Endothelial cell of umbilical vein (primary cell): ENCODE data around the gene GNAS-AS1. TPM values are rescaled to one million over a fixed set of nuclear protein-coding genes. Genes with fewer than 3 reads are reported as not detected.

ENCODE experiments used
- BruUV-seq: library from RNA; stranded (reverse); fragments of 400-500 nt; replicated peaks from 2 replicates; lab custom pipeline; 2021; lab: Mats Ljungman, UMichigan
- CTCF ChIA-PET: fragments of 300-600, 350-600 bp; sonication (Branson Sonifier 250); formaldehyde crosslinking; loops from one replicate; lab custom pipeline; 2021; ENCODE audit warnings: antibody characterized with exemption, inconsistent platforms; lab: Charles Lee
- POLR2A ChIA-PET: fragments of 300-600, 350-600 bp; sonication (Branson Sonifier 250); formaldehyde crosslinking; loops from one replicate; lab custom pipeline; 2021; ENCODE audit warnings: antibody characterized with exemption, inconsistent platforms; lab: Charles Lee
- DNase-seq: peaks from one replicate; pipeline ENCODE4 v3.0.0-alpha.2; 2011; ENCODE audit warnings: low read depth, low spot score
- FAIRE-seq: peaks from 2 replicates; lab custom pipeline; 2011; peaks lifted over from hg19 to GRCh38; lab: Jason Lieb, UNC
- H2AFZ ChIP-seq: 2 replicates; pipeline ENCODE4 v1.6.0; 2012; ENCODE audit warnings: low read depth, low read length, control low read depth, inconsistent platforms
- H3K27ac ChIP-seq: 2 replicates; pipeline ENCODE4 v1.5.1; 2011; ENCODE audit warnings: low read depth, mild to moderate bottlenecking, control low read depth, low read length, moderate library complexity; ENCODE audit not compliant: insufficient read depth
- H3K27me3 ChIP-seq, 2 experiments: 2 replicates each; pipeline versions ENCODE4 v1.6.0 to v1.6.1; 2011; ENCODE audit warnings: low read length in 2 of 2, mixed read lengths in 1 of 2; ENCODE audit not compliant: control insufficient read depth in 2 of 2, insufficient read depth in 2 of 2
- H3K36me3 ChIP-seq, 2 experiments: 2 replicates in 1 of 2; 3 replicates in 1 of 2; pipeline ENCODE4 v1.5.1; 2011; ENCODE audit warnings: low read length in 2 of 2, mild to moderate bottlenecking in 1 of 2, moderate library complexity in 1 of 2; ENCODE audit not compliant: control insufficient read depth in 2 of 2, insufficient read depth in 2 of 2; ENCODE audit errors: extremely low read depth in 1 of 2
- H3K4me1 ChIP-seq: 3 replicates; pipeline ENCODE4 v1.5.1; 2011; ENCODE audit warnings: mild to moderate bottlenecking, low read length; ENCODE audit not compliant: control insufficient read depth, insufficient read depth; ENCODE audit errors: extremely low read depth
- H3K4me2 ChIP-seq: 2 replicates; pipeline ENCODE4 v1.6.1; 2011; ENCODE audit warnings: low read length, control low read depth, mixed read lengths; ENCODE audit not compliant: insufficient read depth
- H3K4me3 ChIP-seq, 3 experiments: fragments of 200-600 bp in 1 of 3; sonication (generic), shearing (Covaris generic) in 1 of 3; replicated peaks in 1 of 3; 2 replicates each; pipeline ENCODE4 v1.5.1; 2011 to 2016; ENCODE audit warnings: control low read depth in 3 of 3, low read length in 3 of 3, mild to moderate bottlenecking in 2 of 3, inconsistent platforms in 1 of 3, low read depth in 1 of 3, moderate library complexity in 1 of 3; ENCODE audit not compliant: insufficient read depth in 1 of 3
- H3K79me2 ChIP-seq: 2 replicates; pipeline ENCODE4 v1.6.0; 2012; ENCODE audit warnings: low read length, inconsistent platforms; ENCODE audit not compliant: control insufficient read depth, insufficient read depth
- H3K9ac ChIP-seq: replicated peaks from 2 replicates; pipeline ENCODE3; 2011; ENCODE audit warnings: low read length, control low read depth; ENCODE audit not compliant: insufficient read depth; ENCODE audit errors: extremely low read depth
- H3K9me1 ChIP-seq: replicated peaks from 3 replicates; pipeline ENCODE4 v1.6.0; 2011; ENCODE audit warnings: mild to moderate bottlenecking, low read length; ENCODE audit not compliant: control insufficient read depth, insufficient read depth; ENCODE audit errors: extremely low read depth
- H3K9me3 ChIP-seq: replicated peaks from 2 replicates; pipeline ENCODE4 v1.5.1; 2012; ENCODE audit warnings: low read length, inconsistent platforms; ENCODE audit not compliant: control insufficient read depth, insufficient read depth
- H4K20me1 ChIP-seq: replicated peaks from 2 replicates; pipeline ENCODE3; 2011; ENCODE audit warnings: mild to moderate bottlenecking, low read length; ENCODE audit not compliant: control insufficient read depth, insufficient read depth; ENCODE audit errors: extremely low read depth
- EZH2 ChIP-seq: IDR thresholded peaks from 2 replicates; pipeline ENCODE4 v1.6.1; 2012; ENCODE audit warnings: borderline replicate concordance, low read depth, mild to moderate bottlenecking, moderate library complexity, low read length, inconsistent platforms; ENCODE audit not compliant: severe bottlenecking
- FOS ChIP-seq: IDR thresholded peaks from 2 replicates; pipeline ENCODE4 v1.6.1; 2011; ENCODE audit warnings: mild to moderate bottlenecking, low read length, moderate library complexity, borderline replicate concordance; ENCODE audit not compliant: insufficient read depth
- GATA2 ChIP-seq: IDR thresholded peaks from 2 replicates; pipeline ENCODE4 v1.7.0; 2011; ENCODE audit warnings: low read depth, mild to moderate bottlenecking, moderate library complexity, mixed read lengths, low read length; ENCODE audit not compliant: insufficient read length, insufficient read depth
- JUN ChIP-seq: IDR thresholded peaks from 2 replicates; pipeline ENCODE4 v1.6.1; 2011; ENCODE audit warnings: borderline replicate concordance, low read depth; ENCODE audit not compliant: insufficient read length, insufficient read depth
- MYC ChIP-seq: IDR thresholded peaks from one replicate; pipeline ENCODE4 v1.6.1; 2011; ENCODE audit warnings: mild to moderate bottlenecking, low read depth, low read length
- POLR2A ChIP-seq: IDR thresholded peaks from 2 replicates; pipeline ENCODE4 v1.6.1; 2012; ENCODE audit warnings: low read depth, mild to moderate bottlenecking, control low read depth, low read length
- POLR2AphosphoS5 ChIP-seq: IDR thresholded peaks from 2 replicates; pipeline ENCODE4 v1.6.1; 2012; ENCODE audit warnings: low read depth, mild to moderate bottlenecking, control low read depth, low read length, moderate library complexity; ENCODE audit not compliant: insufficient read depth
- dilution Hi-C: fragments of 300-500 bp; cut with MboI; formaldehyde crosslinking; loops from one replicate; pipeline ENCODE4 v1.15.0; 2019; ENCODE audit warnings: low sequenced_read_pairs; ENCODE audit not compliant: extremely low pct_ligation_motif_present
- intact Hi-C: fragments of 100-400 bp; cut with micrococcal nuclease; formaldehyde crosslinking; loops from one replicate; pipeline ENCODE4 v1.10.0; 2022
- polyA plus RNA-seq, 4 experiments: library from polyadenylated mRNA; depleted of rRNA in 3 of 4; stranded (reverse) in 3 of 4; unstranded in 1 of 4; fragments of >200 nt; gene quantifications; 2 replicates each; pipeline versions ENCODE4 v1.2.1 to v1.2.3, GENCODE V29; 2011 to 2012; ENCODE audit warnings: missing spikeins in 1 of 4
- total RNA-seq: library from RNA; stranded (reverse); gene quantifications from 2 replicates; pipeline ENCODE4 v1.2.3, GENCODE V29; 2021
- TF ChIP-seq, protein P1 (sequence below): IDR thresholded peaks from 2 replicates; pipeline ENCODE4 v1.6.1; 2011; ENCODE audit not compliant: insufficient read depth, insufficient read length
- TF ChIP-seq, protein P2 (sequence below), 2 donors: IDR thresholded peaks; 1 replicate in 1 of 2; 2 replicates in 1 of 2; pipeline ENCODE4 v1.5.1; 2011; ENCODE audit warnings: low read length in 2 of 2, mild to moderate bottlenecking in 2 of 2, moderate library complexity in 2 of 2, control low read depth in 1 of 2, inconsistent platforms in 1 of 2, low read depth in 1 of 2; ENCODE audit not compliant: insufficient read depth in 1 of 2; ENCODE audit errors: extremely low read depth in 1 of 2

GNAS-AS1 gene
- total and polyA plus RNA-seq, 2 donors (not counting 3 experiments of a cell fraction or from before 2014, with no cell fraction given), result 0.11 to 0.58 TPM

DNA sequence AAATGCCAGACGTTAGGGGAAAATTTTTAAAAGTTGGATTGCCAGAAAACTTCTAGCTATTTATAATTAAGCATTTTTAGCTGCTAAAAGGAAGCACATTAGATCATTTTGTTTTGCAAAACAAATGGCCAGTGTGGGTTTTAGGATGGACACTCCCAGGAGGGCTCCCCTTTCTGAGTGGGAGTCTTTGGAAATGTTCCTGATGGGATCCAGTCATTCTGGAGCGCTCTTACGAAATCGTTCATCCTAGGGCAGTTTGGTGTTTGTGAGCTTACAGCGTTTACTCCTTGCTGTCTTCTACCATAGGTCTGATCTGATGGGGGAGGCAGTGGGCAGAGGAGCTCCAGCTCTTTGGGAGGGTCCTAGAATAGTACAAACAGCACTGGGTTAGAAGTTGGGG, 16.5 kb upstream of the GNAS-AS1 start:
- peaks cover 12 to 25% of the 10 kb centered on the region in 2 experiments for H3K27me3 ChIP-seq
- dilution Hi-C loops, result no loop called here
- H3K9ac ChIP-seq, result no peak overlapping the region
- H3K9me1 ChIP-seq, result no peaks in the 10 kb centered on the region
- no peak overlapping the region for H3K27ac ChIP-seq
- FAIRE-seq (no peak), DNase-seq (no peak)
- intact Hi-C loops, result no loop called here
- no peaks in the 10 kb centered on the region for H3K36me3 ChIP-seq
- TF ChIP-seq POLR2AphosphoS5 (no peak), GATA2 (no peak), EZH2 (no peak), POLR2A (no peak), JUN (no peak), FOS (no peak), MYC (no peak)
- TF ChIP-seq, protein P1, sequence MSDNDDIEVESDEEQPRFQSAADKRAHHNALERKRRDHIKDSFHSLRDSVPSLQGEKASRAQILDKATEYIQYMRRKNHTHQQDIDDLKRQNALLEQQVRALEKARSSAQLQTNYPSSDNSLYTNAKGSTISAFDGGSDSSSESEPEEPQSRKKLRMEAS, result no peak
- TF ChIP-seq, protein P2, sequence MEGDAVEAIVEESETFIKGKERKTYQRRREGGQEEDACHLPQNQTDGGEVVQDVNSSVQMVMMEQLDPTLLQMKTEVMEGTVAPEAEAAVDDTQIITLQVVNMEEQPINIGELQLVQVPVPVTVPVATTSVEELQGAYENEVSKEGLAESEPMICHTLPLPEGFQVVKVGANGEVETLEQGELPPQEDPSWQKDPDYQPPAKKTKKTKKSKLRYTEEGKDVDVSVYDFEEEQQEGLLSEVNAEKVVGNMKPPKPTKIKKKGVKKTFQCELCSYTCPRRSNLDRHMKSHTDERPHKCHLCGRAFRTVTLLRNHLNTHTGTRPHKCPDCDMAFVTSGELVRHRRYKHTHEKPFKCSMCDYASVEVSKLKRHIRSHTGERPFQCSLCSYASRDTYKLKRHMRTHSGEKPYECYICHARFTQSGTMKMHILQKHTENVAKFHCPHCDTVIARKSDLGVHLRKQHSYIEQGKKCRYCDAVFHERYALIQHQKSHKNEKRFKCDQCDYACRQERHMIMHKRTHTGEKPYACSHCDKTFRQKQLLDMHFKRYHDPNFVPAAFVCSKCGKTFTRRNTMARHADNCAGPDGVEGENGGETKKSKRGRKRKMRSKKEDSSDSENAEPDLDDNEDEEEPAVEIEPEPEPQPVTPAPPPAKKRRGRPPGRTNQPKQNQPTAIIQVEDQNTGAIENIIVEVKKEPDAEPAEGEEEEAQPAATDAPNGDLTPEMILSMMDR (IDR thresholded peaks at IDR 0.05; ENCODE audit: extremely low read depth in 1 of 2, insufficient read depth in 1 of 2, low read depth in 1 of 2, low read length in 2 of 2), result no peak
- no peaks in the 10 kb centered on the region for H4K20me1 ChIP-seq
- peaks cover 3% of the 10 kb centered on the region for H3K4me1 ChIP-seq
- BruUV-seq, result no TSS peak
- no peaks in the 10 kb centered on the region for H3K79me2 ChIP-seq
- ChIA-PET POLR2A (no interaction called here), CTCF (interaction anchor here (0.8 to 6.8 kb wide), 13 partner anchors 10 to 628 kb away, joined by 3 to 57 read pairs (median 4); partner anchors contain the start of genes ATP5F1E, GNAS and GNAS-AS1)
- no peak overlapping the region for H2AFZ ChIP-seq
- no peak overlapping the region for H3K4me2 ChIP-seq
- H3K4me3 ChIP-seq, result no peak overlapping the region
- H3K9me3 ChIP-seq, result no peaks in the 10 kb centered on the region
